Sigmoid colon (tissue), 7 donors: ENCODE results near the gene SCNM1. TPM values are rescaled to one million over a fixed set of nuclear protein-coding genes. Genes with fewer than 3 reads are reported as not detected.
A peak's percentile ranks its signal among the peaks of the same experiment; 100 is the strongest.
"Not testable (repeated sequence)": the region's sequence is repeated elsewhere in the genome, so short reads cannot be mapped to it uniquely, and the experiment has no call there.

Source experiments
- DNase-seq: peaks from one replicate; pipeline ENCODE4 v3.0.0-alpha.2; 2019
- H3K27ac ChIP-seq, 4 donors: fragments of 200-600 bp; sonication (generic); one replicate each; pipeline ENCODE4 v1.5.1; 2016 to 2019; ENCODE audit warnings: mild to moderate bottlenecking in 1 of 4
- H3K27me3 ChIP-seq, 3 donors: fragments of 200-600 bp; sonication (generic); one replicate each; pipeline ENCODE4 v1.5.1; 2019; ENCODE audit warnings: mild to moderate bottlenecking in 1 of 3
- H3K36me3 ChIP-seq, 4 donors: fragments of 200-600 bp; sonication (generic); one replicate each; pipeline ENCODE4 v1.5.1; 2016 to 2019
- H3K4me1 ChIP-seq, 4 donors: fragments of 200-600 bp; sonication (generic); one replicate each; pipeline ENCODE4 v1.5.1; 2017 to 2019
- H3K4me3 ChIP-seq, 4 donors: fragments of 200-600 bp; sonication (generic); one replicate each; pipeline ENCODE4 v1.5.1; 2017 to 2019; ENCODE audit warnings: mild to moderate bottlenecking in 2 of 4, moderate library complexity in 1 of 4
- H3K9me3 ChIP-seq, 4 donors: fragments of 200-600 bp in 3 of 4; sonication (generic) in 3 of 4; one replicate each; pipeline versions ENCODE4 v1.5.1 to v1.6.1; 2013 to 2019
- CTCF ChIP-seq, 4 experiments: fragments of 450-650 bp in 3 of 4; fragments of 200-600 bp in 1 of 4; IDR thresholded peaks; one replicate each; pipeline ENCODE4 v1.5.1; 2016 to 2019; ENCODE audit warnings: antibody characterized with exemption in 4 of 4, mild to moderate bottlenecking in 3 of 4, moderate library complexity in 2 of 4
- EP300 ChIP-seq, 4 donors: sonication (generic); formaldehyde crosslinking; IDR thresholded peaks; one replicate each; pipeline ENCODE4 v1.6.1; 2017; ENCODE audit warnings: antibody characterized with exemption in 4 of 4
- POLR2A ChIP-seq, 2 donors: fragments of 450-650 bp; IDR thresholded peaks; one replicate each; pipeline ENCODE4 v1.6.1; 2016; ENCODE audit warnings: antibody characterized with exemption in 2 of 2, mild to moderate bottlenecking in 2 of 2, moderate library complexity in 2 of 2
- POLR2AphosphoS5 ChIP-seq, 4 donors: sonication (generic); formaldehyde crosslinking; IDR thresholded peaks; one replicate each; pipeline ENCODE4 v1.6.1; 2017; ENCODE audit warnings: antibody characterized with exemption in 4 of 4
- WGBS, 2 donors: extraction: QIAGEN DNeasy Blood & Tissue Kit; methylation state at CpG; one replicate each; pipeline ENCODE4 v1.1.7; 2013; 5-methylcytosine and 5-hydroxymethylcytosine counted together
- intact Hi-C: fragments of 100-400 bp; cut with DNase I; formaldehyde crosslinking; loops from one replicate; pipeline ENCODE4 v1.15.1; 2023
- polyA plus RNA-seq, 3 donors: library from polyadenylated mRNA; stranded (reverse); fragments of 200-250 nt; gene quantifications; one replicate each; pipeline ENCODE4 v1.2.3, GENCODE V29; 2013
- total RNA-seq, 4 donors: library from RNA; depleted of rRNA; stranded (reverse); fragments of >200 nt; gene quantifications; one replicate each; pipeline ENCODE4 v1.1.0, GENCODE V29; 2016
- donor health status: healthy with polysubstance abuse.
- donor health status: Bipolar disorder and iron deficiency.
- donor health status: healthy.

The SCNM1 gene
- total and polyA plus RNA-seq, 7 donors: 17.5 to 42.4 (median 24.2) TPM

GRCh38 chr1:151189637-151190445 lies 23.9 kb downstream of the SCNM1 start, which contains the start of gene VPS72:
Gene VPS72 (minus strand): TSS chr1:151190197. CDS start chr1:151190121, 76 bp downstream.
- TF ChIP-seq EP300 (IDR thresholded peaks at IDR 0.05) (peak in 1 of 4 donors; percentile 69), CTCF (IDR thresholded peaks at IDR 0.05) (peak in 2 of 4 experiments; percentile 24 to 61), POLR2AphosphoS5 (IDR thresholded peaks at IDR 0.05) (peak; percentile 78 to 86 (median 82)), POLR2A (IDR thresholded peaks at IDR 0.05) (peak; percentile 56 to 62)
- DNase-seq: peak; percentile 94
- Histone ChIP-seq H3K4me1 (peaks cover 0 to 34% (median 31%) of the 10 kb centered on the region in 4 donors), H3K9me3 (no peaks in the 10 kb centered on the region), H3K4me3 (peak within 1 kb of the TSS; percentile 69 to 91 (median 82)), H3K27me3 (no peaks in the 10 kb centered on the region), H3K36me3 (peaks cover 0 to 10% (median 9%) of the 10 kb centered on the region in 4 donors), H3K27ac (peak within 1 kb of the TSS; percentile 87 to 93 (median 88))
- intact Hi-C loops: loop anchor here (10.0 kb wide), 1 partner anchor 205 kb away; the partner anchor contains the start of gene PSMB4
- 0 to 1% methylated on average over 42 of the region's 42 CpGs for WGBS, 2 donors

GRCh38 chr1:151192047-151192446 lies 26.1 kb downstream of the SCNM1 start:
- H3K27me3 ChIP-seq: no peaks in the 10 kb centered on the region
- no peaks in the 10 kb centered on the region for H3K9me3 ChIP-seq
- TF ChIP-seq EP300 (IDR thresholded peaks at IDR 0.05) (no peak), CTCF (IDR thresholded peaks at IDR 0.05) (no peak), POLR2AphosphoS5 (IDR thresholded peaks at IDR 0.05) (no peak), POLR2A (IDR thresholded peaks at IDR 0.05) (no peak)
- WGBS, 2 donors: 67 to 80% methylated on average over 7 of the region's 7 CpGs
- H3K36me3 ChIP-seq: no peaks in the 10 kb centered on the region
- peaks cover 0 to 34% (median 30%) of the 10 kb centered on the region in 4 donors for H3K4me1 ChIP-seq
- DNase-seq: no peak
- no peak overlapping the region for H3K27ac ChIP-seq
- intact Hi-C loops: loop anchor here (10.0 kb wide), 1 partner anchor 203 kb away; the partner anchor contains the start of gene PSMB4
- H3K4me3 ChIP-seq: no peak overlapping the region

- 31 to 74% methylated on average over 6 of the region's 6 CpGs for WGBS, 2 donors
- TF ChIP-seq EP300 (IDR thresholded peaks at IDR 0.05): no peak
- no peak for TF ChIP-seq CTCF (IDR thresholded peaks at IDR 0.05)
- TF ChIP-seq POLR2AphosphoS5 (IDR thresholded peaks at IDR 0.05): no peak
- no peak for TF ChIP-seq POLR2A (IDR thresholded peaks at IDR 0.05)
- DNase-seq: no peak
- Histone ChIP-seq H3K27ac (no peak overlapping the region), H3K4me1 (peaks cover 0 to 28% (median 23%) of the 10 kb centered on the region in 4 donors), H3K4me3 (no peak overlapping the region), H3K27me3 (no peaks in the 10 kb centered on the region), H3K36me3 (no peaks in the 10 kb centered on the region), H3K9me3 (no peaks in the 10 kb centered on the region)
- intact Hi-C loops: loop anchor here (10.0 kb wide), 1 partner anchor 201 kb away; the partner anchor contains the start of gene PSMB4
Observed at GRCh38 chr1:151193304-151193703, 27.4 kb downstream of the SCNM1 start.

GRCh38 chr1:151193856-151194255 lies 27.9 kb downstream of the SCNM1 start:
- 51 to 86% methylated on average over 1 of the region's 1 CpG for WGBS, 2 donors
- Histone ChIP-seq H3K4me1 (peaks cover 0 to 22% (median 18%) of the 10 kb centered on the region in 4 donors), H3K27ac (no peak overlapping the region), H3K27me3 (no peaks in the 10 kb centered on the region), H3K4me3 (no peak overlapping the region), H3K36me3 (no peaks in the 10 kb centered on the region), H3K9me3 (no peaks in the 10 kb centered on the region)
- intact Hi-C loops: loop anchor here (2.0 to 10.0 kb wide), 2 partner anchors 147 to 201 kb away; partner anchors contain the start of gene PSMB4
- no peak for DNase-seq
- no peak for TF ChIP-seq POLR2AphosphoS5 (IDR thresholded peaks at IDR 0.05)
- TF ChIP-seq EP300 (IDR thresholded peaks at IDR 0.05): no peak
- TF ChIP-seq POLR2A (IDR thresholded peaks at IDR 0.05): no peak
- no peak for TF ChIP-seq CTCF (IDR thresholded peaks at IDR 0.05)

DNA sequence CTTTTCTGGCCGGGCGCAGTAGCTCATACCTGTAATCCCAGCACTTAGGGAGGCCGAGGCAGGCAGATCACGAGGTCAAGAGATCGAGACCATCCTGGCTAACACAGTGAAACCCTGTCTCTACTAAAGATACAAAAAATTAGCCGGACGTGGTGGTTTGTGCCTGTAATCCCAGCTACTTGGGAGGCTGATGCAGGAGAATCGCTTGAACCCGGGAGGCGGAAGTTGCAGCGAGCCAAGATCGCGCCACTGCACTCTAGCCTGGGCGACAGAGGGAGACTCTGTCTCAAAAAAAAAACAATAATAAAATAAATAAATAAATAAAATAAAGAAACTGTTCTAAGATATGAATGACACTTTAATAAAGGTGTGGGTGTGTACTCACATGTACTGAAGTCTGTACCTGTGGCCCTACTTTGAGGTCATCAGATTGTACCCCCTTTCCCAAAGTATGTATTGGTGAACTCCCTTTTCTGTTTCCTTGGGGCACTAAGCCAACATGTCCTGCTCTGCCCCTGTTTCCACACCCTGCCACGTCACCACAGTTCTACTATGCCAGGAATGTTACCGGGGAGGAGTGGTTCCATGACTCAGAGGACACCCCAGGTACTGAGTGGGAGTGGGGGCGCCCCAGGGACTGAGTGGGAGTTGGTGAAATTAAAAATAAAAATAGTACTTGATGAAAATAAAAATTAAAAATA lies 29.1 kb downstream of the SCNM1 start:
- not testable (repeated sequence) for H3K27me3 ChIP-seq, H3K4me3 ChIP-seq, H3K9me3 ChIP-seq, H3K36me3 ChIP-seq
- intact Hi-C loops: loop anchor here (2.0 to 10.0 kb wide), 3 partner anchors 132 to 200 kb away; partner anchors contain the start of genes PI4KB and PSMB4
- peaks cover 0 to 23% (median 19%) of the 10 kb centered on the region in 4 donors for H3K4me1 ChIP-seq
- WGBS, 2 donors: 22 to 73% methylated on average over 17 of the region's 17 CpGs
- peak; percentile 80 for DNase-seq
- peak overlapping the region in 2 of 4 donors; percentile 93 to 95 for H3K27ac ChIP-seq
